Uterus (tissue), 4 donors: Measurements from ENCODE around the gene TMC5. TPM values are rescaled to one million over a fixed set of nuclear protein-coding genes. Genes with fewer than 3 reads are reported as not detected.

Source experiments
- DNase-seq, 2 donors: peaks; one replicate each; pipeline ENCODE4 v3.0.0-alpha.2; 2019 to 2020
- H3K27ac ChIP-seq, 2 donors: fragments of 200-600 bp; sonication (generic); 1 replicate in 1 of 2; 2 replicates in 1 of 2; pipeline ENCODE4 v1.5.1; 2016 to 2018
- H3K27me3 ChIP-seq, 2 donors: fragments of 200-600 bp; sonication (generic); one replicate each; pipeline ENCODE4 v1.5.1; 2018 to 2019; ENCODE audit warnings: control low read depth in 1 of 2
- H3K36me3 ChIP-seq, 2 donors: fragments of 200-600 bp; sonication (generic); one replicate each; pipeline ENCODE4 v1.5.1; 2019; ENCODE audit warnings: control low read depth in 1 of 2
- H3K4me1 ChIP-seq, 2 donors: fragments of 200-600 bp; sonication (generic); one replicate each; pipeline ENCODE4 v1.5.1; 2018 to 2019; ENCODE audit warnings: control low read depth in 1 of 2
- H3K4me3 ChIP-seq, 2 donors: fragments of 200-600 bp; sonication (generic); 1 replicate in 1 of 2; 2 replicates in 1 of 2; pipeline ENCODE4 v1.5.1; 2018 to 2019; ENCODE audit warnings: mild to moderate bottlenecking in 1 of 2
- H3K9me3 ChIP-seq, 2 donors: fragments of 200-600 bp; sonication (generic); one replicate each; pipeline ENCODE4 v1.5.1; 2019; ENCODE audit warnings: control low read depth in 1 of 2
- POLR2A ChIP-seq, 2 donors: fragments of 450-650 bp; IDR thresholded peaks; one replicate each; pipeline ENCODE4 v1.6.1; 2016; ENCODE audit warnings: antibody characterized with exemption in 2 of 2, mild to moderate bottlenecking in 1 of 2, moderate library complexity in 1 of 2
- intact Hi-C: fragments of 100-400 bp; cut with DNase I; formaldehyde crosslinking; loops from one replicate; pipeline ENCODE4 v1.15.1; 2023; ENCODE audit warnings: low total_unique reads
- total RNA-seq, 4 donors: library from RNA; depleted of rRNA in 3 of 4; stranded (reverse); fragments of >200 nt in 3 of 4; gene quantifications; one replicate each; pipeline versions ENCODE4 v1.1.0 to v1.2.4, GENCODE V29; 2014 to 2023
- TF ChIP-seq, protein P1 (sequence below), 4 experiments: fragments of 200-600 bp in 2 of 4; fragments of 450-650 bp in 2 of 4; sonication (generic) in 2 of 4; IDR thresholded peaks; one replicate each; pipeline ENCODE4 v1.5.1; 2016 to 2019; ENCODE audit warnings: antibody characterized with exemption in 4 of 4, mild to moderate bottlenecking in 2 of 4, moderate library complexity in 1 of 4
- donor health status: DM: yes; HTN: yes; CAD: no.

TMC5 gene
- total RNA-seq, 4 donors from 2014 or later: under 0.01 to 2.7 TPM; not detected in 2

DNA sequence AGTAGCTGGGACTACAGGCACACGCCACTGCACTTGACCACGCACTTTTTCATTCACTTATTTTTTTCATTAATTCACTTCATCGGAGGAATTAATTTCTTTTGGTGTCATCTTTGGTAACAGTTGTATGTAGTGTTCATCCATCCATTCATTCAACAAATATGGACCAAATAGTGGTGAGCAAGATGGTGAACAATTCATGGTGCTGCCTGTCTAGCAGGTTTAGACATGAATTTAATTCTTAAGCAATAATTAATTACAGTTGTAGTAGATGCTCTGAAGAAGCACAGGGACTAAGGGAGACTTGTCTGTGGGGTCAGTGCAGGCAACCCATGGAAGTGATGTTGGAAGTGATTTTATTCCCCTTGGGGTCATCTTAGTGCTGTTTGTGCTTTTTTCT is 81.8 kb downstream of the TMC5 start:
- no peaks in the 10 kb centered on the region for H3K4me1 ChIP-seq
- no peaks in the 10 kb centered on the region for H3K36me3 ChIP-seq
- no peaks in the 10 kb centered on the region for H3K9me3 ChIP-seq
- no peak overlapping the region for H3K27ac ChIP-seq
- intact Hi-C loops: no loop called here
- DNase-seq: no peak
- no peak overlapping the region for H3K4me3 ChIP-seq
- TF ChIP-seq POLR2A (IDR thresholded peaks at IDR 0.05): no peak
- TF ChIP-seq, protein P1, sequence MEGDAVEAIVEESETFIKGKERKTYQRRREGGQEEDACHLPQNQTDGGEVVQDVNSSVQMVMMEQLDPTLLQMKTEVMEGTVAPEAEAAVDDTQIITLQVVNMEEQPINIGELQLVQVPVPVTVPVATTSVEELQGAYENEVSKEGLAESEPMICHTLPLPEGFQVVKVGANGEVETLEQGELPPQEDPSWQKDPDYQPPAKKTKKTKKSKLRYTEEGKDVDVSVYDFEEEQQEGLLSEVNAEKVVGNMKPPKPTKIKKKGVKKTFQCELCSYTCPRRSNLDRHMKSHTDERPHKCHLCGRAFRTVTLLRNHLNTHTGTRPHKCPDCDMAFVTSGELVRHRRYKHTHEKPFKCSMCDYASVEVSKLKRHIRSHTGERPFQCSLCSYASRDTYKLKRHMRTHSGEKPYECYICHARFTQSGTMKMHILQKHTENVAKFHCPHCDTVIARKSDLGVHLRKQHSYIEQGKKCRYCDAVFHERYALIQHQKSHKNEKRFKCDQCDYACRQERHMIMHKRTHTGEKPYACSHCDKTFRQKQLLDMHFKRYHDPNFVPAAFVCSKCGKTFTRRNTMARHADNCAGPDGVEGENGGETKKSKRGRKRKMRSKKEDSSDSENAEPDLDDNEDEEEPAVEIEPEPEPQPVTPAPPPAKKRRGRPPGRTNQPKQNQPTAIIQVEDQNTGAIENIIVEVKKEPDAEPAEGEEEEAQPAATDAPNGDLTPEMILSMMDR (IDR thresholded peaks at IDR 0.05): no peak
- no peaks in the 10 kb centered on the region for H3K27me3 ChIP-seq

DNA sequence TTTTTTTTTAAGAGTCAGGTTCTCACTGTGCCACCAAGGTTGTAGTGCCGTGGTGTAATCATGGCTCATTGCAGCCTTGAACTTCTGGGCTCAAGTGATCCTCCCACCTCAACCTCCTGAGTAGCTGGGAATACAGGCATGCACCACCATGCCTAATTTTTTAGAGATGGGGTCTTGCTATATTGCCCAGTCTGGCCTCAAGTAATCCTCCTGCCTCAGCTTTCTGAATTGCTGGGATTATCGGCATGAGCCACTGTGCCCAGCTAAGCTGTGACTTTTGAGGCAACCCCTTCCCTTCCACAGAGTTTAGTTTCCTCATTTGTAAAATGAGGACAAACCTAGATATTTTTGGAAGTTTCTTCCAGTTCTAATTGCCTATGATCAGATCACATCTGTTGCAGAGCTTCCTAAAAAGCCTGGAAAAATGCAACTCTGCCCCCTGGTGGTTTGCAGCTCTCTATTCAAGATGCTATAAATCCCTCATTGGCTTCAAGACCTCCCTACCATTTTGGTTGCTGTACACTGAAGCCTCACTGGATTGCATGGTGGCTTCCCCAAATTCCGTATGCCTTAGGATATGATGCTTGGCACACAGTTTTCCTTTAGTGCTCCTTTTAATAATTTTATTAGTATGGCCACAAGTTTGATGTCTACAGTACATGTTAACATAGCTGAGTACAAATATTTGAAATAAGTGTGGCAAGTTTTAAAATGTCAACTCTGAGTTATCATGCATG is 84.9 kb downstream of the TMC5 start:
- intact Hi-C loops: no loop called here
- TF ChIP-seq, protein P1 (IDR thresholded peaks at IDR 0.05): peak; percentile 46 to 55 (median 49)
- TF ChIP-seq POLR2A (IDR thresholded peaks at IDR 0.05): no peak
- H3K4me1 ChIP-seq: no peaks in the 10 kb centered on the region
- H3K27ac ChIP-seq: no peak overlapping the region
- no peak overlapping the region for H3K4me3 ChIP-seq
- H3K9me3 ChIP-seq: no peaks in the 10 kb centered on the region
- DNase-seq: peak; percentile 45 to 60
- no peaks in the 10 kb centered on the region for H3K27me3 ChIP-seq
- H3K36me3 ChIP-seq: no peaks in the 10 kb centered on the region

DNA sequence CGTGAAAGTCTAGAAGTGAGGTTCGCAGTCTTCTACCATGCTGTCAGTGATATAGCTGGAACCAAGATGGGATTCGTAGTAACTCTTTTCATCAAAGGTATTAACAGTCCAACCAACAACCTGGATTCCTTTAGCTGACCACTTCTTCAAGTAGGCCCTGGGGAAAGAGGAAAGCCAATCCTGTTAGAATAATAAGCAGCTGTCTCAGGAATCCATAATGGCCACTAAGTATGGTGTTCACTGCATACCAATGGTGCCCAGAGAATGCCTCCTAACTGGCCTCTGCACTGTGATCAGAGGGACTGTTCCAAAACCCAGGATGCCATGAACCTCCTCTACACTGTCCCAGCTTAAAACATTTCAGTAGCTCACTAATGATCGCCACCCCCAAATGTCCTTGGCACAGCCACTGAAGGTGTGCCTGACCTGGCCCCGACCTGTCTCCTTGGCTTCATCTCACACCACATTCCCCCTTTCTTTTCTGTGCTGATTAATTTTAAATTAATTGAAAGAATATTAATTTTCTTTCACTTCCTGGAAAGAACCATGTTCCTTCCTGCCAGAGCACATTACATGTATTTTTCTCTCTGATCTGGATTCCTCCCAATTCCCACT is 85.9 kb downstream of the TMC5 start:
- intact Hi-C loops: no loop called here
- Histone ChIP-seq H3K27me3 (no peaks in the 10 kb centered on the region), H3K27ac (no peak overlapping the region), H3K36me3 (no peaks in the 10 kb centered on the region), H3K9me3 (no peaks in the 10 kb centered on the region), H3K4me1 (no peaks in the 10 kb centered on the region), H3K4me3 (no peak overlapping the region)
- no peak for DNase-seq
- TF ChIP-seq POLR2A (IDR thresholded peaks at IDR 0.05): no peak
- TF ChIP-seq, protein P1 (IDR thresholded peaks at IDR 0.05): no peak

DNA sequence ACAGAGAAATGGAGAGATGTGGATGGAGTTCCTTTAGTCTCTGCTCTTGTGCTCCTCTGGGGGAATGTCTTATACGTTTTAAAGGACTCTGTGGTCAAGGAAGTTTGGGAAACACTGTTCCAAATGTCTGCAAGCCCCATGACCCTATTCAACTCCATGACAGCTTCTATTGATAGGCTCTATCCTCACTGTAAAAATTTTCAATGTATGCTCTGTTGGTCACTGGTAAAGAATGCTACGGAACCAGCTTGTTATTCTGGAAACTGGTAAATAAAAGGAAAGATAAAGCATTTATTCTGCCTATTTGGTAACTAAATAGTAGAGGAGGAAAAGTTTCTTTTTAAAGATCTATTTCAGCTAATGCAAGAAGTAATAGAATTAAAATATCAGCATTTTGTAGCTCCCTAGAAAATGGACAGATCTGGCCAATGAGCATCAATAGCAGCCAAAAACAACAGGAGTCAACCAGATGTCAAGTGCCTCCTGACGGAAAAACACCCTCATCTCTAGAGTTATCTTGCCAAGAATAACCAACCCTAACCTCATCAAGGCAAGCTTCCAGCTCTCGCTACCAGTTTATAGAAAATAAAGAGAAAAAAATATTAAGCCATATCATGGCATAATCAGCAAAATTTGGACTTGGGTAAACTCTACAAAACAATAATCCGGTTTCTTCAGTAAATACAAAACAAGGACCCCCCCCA is 88.1 kb downstream of the TMC5 start:
- Histone ChIP-seq H3K9me3 (no peaks in the 10 kb centered on the region), H3K27ac (no peak overlapping the region), H3K4me3 (no peak overlapping the region), H3K4me1 (no peaks in the 10 kb centered on the region), H3K27me3 (no peaks in the 10 kb centered on the region), H3K36me3 (no peaks in the 10 kb centered on the region)
- no peak for DNase-seq
- TF ChIP-seq POLR2A (IDR thresholded peaks at IDR 0.05): no peak
- TF ChIP-seq, protein P1 (IDR thresholded peaks at IDR 0.05): no peak
- intact Hi-C loops: no loop called here

DNA sequence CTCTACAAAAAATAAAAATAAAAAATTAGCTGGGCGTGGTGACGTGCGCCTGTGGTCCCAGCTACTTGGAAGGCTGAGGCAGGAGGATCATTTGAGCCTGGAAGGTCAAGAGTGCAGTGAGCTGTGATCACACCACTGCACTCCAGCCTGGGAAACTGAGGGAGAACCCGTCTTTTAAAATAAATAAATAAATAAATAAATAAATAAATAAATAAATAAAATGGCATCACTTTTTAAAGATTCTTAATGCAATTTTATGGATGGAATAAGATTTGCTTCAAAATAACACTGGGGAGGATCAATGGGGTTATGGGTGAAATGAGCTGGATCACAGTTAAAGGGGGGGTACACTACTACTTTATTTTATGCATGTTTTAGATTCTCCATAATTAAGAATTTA is 89.3 kb downstream of the TMC5 start:
- Histone ChIP-seq H3K4me3 (no peak overlapping the region), H3K4me1 (no peaks in the 10 kb centered on the region), H3K27ac (no peak overlapping the region), H3K9me3 (no peaks in the 10 kb centered on the region), H3K27me3 (no peaks in the 10 kb centered on the region), H3K36me3 (no peaks in the 10 kb centered on the region)
- DNase-seq: no peak
- intact Hi-C loops: no loop called here
- no peak for TF ChIP-seq POLR2A (IDR thresholded peaks at IDR 0.05)
- TF ChIP-seq, protein P1 (IDR thresholded peaks at IDR 0.05): no peak
